KOPT-K1 (cell line): Measurements from ENCODE around the gene AGAP3.

Experiments used
- H3K27ac ChIP-seq: fragments of 200-600 bp; sonication (generic); 2 replicates; pipeline ENCODE4 v1.5.1; 2016; ENCODE audit warnings: antibody characterized with exemption, mild to moderate bottlenecking, low read depth, low read length; ENCODE audit not compliant: poor library complexity, severe bottlenecking
- H3K36me3 ChIP-seq: fragments of 200-600 bp; sonication (generic); 2 replicates; pipeline ENCODE4 v1.5.1; 2017; ENCODE audit warnings: antibody characterized with exemption, mild to moderate bottlenecking, low read length, moderate library complexity; ENCODE audit not compliant: insufficient read depth
- H3K9me3 ChIP-seq: fragments of 200-600 bp; sonication (generic); 2 replicates; pipeline ENCODE4 v1.5.1; 2017; ENCODE audit warnings: antibody characterized with exemption, low read length, mild to moderate bottlenecking; ENCODE audit not compliant: insufficient read depth, poor library complexity, severe bottlenecking

The AGAP3 gene

DNA sequence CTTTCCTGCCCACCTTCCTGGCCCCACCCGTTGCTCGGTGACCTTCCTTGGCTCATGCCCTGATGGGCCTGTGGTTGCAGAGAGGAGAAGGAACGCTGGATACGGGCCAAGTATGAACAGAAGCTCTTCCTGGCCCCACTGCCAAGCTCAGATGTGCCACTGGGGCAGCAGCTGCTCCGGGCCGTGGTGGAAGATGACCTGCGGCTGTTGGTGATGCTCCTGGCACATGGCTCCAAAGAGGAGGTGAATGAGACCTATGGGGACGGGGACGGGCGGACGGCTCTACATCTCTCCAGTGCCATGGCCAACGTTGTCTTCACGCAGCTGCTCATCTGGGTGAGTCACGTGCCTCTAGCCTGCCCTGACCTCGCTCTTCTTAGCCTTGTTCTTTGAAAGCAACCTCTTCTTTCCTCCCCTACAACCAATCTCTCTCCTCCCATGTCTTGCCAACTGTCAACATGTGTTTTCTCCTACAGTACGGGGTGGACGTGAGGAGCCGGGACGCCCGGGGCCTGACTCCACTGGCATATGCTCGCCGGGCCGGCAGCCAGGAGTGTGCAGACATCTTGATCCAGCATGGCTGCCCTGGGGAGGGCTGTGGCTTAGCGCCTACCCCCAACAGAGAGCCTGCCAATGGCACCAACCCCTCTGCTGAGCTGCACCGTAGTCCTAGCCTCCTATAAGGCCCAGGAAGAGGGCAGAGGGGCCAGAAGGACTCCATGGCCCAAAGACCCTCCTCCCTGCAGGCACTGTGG lies 57.2 kb downstream of the AGAP3 start:
- Histone ChIP-seq H3K9me3 (no peaks in the 10 kb centered on the region), H3K27ac (no peak overlapping the region), H3K36me3 (no peaks in the 10 kb centered on the region; the same call in 1 of the 2 replicates)

GRCh38 chr7:151144387-151144786 lies 58.1 kb downstream of the AGAP3 start:
- H3K36me3 ChIP-seq = no peaks in the 10 kb centered on the region; the same call in 1 of the 2 replicates
- H3K9me3 ChIP-seq = no peaks in the 10 kb centered on the region
- no peak overlapping the region for H3K27ac ChIP-seq

DNA sequence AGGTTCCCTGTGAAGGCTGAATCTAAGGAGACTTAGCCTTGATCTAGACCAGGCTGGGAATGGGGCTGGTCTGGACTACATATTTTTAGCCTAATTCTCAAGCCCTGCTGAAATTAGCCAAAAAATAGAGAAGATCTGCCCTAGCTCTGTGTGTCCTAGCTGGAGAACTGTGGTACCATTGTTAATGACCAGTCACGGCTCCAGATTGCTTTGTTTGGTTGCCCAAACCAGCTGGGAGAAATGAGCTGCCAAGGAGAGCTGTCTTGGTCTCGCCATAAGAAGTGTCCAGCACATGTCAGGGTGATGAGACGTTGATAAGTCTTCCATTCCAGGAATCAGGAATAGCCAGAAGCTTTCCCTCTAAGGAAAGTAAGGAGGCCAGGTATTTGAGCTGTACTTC lies 60.5 kb downstream of the AGAP3 start:
- Histone ChIP-seq H3K36me3 (no peaks in the 10 kb centered on the region; the same call in 1 of the 2 replicates), H3K27ac (no peak overlapping the region), H3K9me3 (no peaks in the 10 kb centered on the region)

DNA sequence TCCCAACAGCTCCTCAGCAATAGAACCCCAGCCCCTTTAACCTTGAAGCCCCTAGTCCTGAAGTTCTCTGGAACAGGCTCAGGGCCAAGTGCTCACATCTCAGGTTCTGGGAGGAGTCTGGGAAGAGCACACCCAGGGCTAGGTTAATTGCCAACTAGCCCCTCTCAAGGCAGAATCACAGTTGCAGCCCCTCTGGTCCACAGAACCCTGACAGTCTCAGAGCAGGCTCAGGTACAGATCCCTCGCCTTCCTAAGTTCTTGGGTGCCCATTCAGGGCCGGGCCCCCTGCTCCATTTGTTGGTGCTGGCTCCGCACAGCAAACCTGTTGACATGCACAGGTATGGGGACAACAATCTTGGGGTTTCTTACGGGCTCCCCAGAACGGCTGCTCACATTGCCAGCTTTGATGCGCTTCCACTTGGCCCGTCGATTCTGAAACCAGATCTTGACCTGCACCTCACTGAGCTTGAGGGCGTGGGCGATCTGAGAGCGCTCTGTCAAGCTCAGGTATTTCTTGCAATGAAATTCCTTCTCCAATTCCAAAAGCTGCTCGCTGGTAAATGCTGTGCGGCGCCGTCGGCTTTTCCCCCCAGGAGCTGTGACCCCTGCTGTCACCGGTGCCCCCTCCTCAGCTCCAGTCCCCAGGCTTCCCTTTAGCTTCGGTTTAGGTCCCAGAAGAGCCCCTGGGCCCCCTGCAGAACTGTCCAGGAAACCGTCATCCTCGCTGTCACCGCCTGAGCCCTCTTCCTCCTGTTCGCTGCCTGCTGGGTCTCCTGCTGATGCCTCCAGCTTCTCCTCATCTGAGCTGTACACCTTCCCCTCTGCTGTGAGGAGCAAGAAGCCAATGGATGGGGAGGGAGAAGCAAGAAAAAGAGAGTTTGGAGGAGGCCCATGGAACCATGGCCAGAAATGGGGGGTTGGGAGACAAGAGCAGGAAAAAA lies 62.3 kb downstream of the AGAP3 start:
- H3K36me3 ChIP-seq = no peaks in the 10 kb centered on the region; the same call in 1 of the 2 replicates
- H3K27ac ChIP-seq = no peak overlapping the region
- H3K9me3 ChIP-seq = no peaks in the 10 kb centered on the region

DNA sequence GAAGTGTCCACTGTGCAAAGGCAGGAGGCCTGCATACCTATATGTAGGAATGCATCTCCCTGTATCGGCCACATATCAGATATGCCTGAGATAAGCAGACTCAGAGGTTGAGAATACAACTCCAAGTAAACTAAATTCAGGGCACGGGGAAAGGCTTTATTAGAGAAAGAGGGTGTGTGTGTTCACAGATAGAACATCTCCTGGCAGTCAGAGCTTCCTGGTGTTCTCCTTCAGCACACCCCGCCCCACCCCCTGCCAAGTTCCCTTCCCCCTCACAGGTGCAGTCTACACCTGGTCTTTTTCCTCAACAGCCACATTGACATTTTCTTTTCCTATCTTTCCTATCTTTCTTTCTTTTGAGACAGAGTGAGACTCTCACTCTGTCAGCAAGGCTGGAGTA lies 64.1 kb downstream of the AGAP3 start:
- no peak overlapping the region for H3K27ac ChIP-seq
- H3K36me3 ChIP-seq = no peaks in the 10 kb centered on the region
- H3K9me3 ChIP-seq = no peaks in the 10 kb centered on the region

GRCh38 chr7:151152643-151153513 lies 66.6 kb downstream of the AGAP3 start:
- Histone ChIP-seq H3K36me3 (no peaks in the 10 kb centered on the region), H3K27ac (no peak overlapping the region), H3K9me3 (no peaks in the 10 kb centered on the region)

DNA sequence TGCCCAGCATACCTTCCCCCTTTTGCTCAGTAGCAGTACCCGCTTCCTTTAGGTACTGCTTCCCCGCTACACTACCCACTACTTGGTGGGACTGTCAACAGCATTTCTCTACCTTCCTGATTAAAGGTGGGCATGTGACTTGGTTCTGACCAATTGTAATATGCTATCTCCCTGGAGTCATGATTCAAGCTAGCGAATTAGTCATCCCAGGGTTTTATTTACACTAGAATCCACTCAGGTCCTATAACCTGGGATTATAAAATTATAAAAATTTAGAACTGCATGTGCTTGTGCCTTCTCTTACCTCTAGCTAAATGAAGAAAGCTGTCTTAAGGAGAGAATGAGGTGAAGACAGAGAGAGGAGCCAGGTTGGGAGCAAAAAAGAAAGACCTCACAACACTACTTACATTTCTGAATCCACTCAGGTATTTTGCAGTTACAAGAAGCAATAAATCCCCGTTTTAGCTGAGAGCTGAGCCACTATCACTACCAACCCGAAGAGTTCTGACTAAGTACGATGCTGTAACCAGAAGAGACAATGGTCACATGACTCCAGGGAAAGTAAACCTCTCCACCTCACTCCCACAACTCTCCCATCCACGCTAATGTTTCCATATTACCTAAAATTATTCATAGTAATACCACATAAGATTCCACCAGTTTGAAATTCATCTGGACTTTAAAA lies 71.5 kb downstream of the AGAP3 start:
- no peak overlapping the region for H3K27ac ChIP-seq

GRCh38 chr7:151161757-151162156 lies 75.5 kb downstream of the AGAP3 start:
- Histone ChIP-seq H3K9me3 (no peaks in the 10 kb centered on the region), H3K36me3 (no peaks in the 10 kb centered on the region), H3K27ac (no peak overlapping the region)

More for the DNA sequence above, 71.5 kb downstream of the AGAP3 start:
- H3K9me3 ChIP-seq = no peaks in the 10 kb centered on the region
- H3K36me3 ChIP-seq = no peaks in the 10 kb centered on the region

DNA sequence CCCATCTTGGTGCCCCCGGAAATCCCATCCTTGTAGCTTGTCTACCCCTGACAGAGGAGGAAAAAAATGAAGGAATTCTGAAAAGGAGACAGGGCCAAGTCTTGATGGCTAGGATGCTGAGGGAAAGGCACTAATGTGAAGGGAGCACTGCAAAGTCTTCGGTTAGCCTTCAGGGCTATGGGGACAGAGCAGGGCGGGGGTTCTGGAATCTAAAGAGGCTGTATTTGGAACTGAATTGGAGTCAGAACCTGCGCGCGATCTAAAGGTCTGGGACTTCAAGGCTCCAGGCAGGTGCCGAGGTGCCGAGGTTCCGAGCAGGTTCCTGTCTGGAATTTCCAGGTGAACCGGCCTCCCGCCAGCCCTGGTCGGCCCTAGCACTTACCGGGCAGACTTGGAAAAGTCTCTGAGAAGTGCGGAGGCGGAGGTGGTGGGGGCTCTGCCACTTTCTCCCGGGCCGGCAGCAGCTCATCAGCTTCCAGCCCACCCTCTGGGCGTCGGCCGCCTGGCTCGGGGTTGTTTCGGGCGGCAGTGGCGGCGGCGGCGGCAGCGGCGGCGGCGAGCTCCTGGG lies 80.4 kb downstream of the AGAP3 start:
- Histone ChIP-seq H3K36me3 (no peaks in the 10 kb centered on the region), H3K27ac (no peak overlapping the region), H3K9me3 (no peaks in the 10 kb centered on the region)

DNA sequence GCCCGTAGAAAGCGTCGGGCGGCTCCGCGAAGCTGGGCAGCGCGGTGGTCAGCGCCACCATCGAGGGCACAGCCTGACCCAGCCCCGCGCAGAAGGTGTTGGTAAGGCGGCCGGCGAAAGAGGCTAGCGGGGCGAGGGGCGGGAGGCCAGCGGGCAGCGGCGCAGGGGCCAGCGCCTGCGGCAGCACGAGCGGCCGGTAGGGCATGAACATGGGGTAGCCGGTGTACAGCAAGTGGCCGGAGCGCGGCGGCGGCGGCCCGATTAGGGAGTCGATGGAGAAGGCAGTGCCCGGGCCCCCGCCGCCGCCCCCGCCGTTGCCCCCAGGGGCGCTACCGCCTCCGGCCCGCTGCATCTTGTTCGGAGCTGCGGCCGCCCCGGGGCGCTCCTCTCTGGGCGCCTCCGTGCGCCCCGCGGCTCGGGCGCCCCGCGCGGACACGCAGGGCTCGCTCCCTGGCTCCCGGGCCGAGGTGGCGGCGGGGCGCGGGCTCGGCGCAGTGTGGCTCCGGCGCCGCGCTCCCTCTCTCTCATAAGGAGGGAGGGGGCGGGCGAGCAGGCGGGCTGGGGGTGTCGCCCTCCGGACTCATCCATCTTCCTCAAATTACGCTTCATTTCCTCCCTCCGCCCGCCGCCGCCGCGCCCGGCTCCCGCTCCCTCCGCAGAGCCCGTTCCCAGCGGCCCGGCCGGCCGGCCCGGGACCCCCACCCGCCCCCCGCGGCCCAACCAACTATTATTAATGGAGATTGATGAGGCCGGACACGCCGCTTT lies 81.1 kb downstream of the AGAP3 start, which contains the start of gene GBX1:
GBX1 (minus strand) TSS at position 498 of the 765 bp plus-strand sequence; CDS start at position 352, 146 bp downstream.
- Histone ChIP-seq H3K27ac (no peak within 1 kb of the TSS), H3K9me3 (no peaks in the 10 kb centered on the region), H3K36me3 (no peaks in the 10 kb centered on the region)

DNA sequence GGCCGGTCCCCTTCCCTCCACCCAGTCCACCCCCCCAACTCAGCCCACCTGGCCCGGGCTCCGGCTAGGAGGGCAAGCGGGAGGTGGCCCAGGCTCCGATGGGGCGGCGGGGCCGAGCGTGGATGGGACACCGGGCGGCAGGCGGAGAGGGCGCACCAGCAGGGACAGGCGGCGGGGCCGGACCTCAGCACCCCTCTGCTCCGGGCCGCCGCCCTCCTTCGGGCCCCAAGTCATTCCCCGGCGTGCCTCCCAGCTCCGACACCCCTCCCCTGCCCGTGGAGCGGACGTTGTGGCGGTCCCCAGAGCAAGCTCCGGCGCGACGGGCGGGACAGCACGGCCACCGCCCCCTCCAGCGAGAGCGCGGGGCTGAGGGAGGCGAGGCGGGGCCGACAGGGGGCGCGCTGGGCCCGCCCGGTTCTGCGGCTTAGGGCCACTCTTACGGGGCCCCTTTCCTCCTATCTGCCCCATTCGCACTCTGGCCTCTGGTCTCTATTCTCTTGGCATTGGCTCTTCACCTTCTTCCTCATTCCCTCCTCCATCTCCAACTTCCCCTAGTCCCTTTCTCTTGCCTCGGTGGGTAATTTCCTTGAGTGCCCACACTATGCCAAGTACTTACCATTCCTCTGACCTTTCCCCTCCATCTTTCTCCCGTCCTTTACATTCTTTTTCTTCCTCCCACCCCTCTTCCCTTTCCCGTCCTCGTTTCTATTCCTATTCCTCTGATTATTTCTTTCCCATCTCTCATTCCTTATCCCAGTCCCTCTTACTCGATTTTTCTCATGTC lies 81.9 kb downstream of the AGAP3 start:
- no peak overlapping the region for H3K27ac ChIP-seq
- H3K36me3 ChIP-seq = no peaks in the 10 kb centered on the region
- no peaks in the 10 kb centered on the region for H3K9me3 ChIP-seq

DNA sequence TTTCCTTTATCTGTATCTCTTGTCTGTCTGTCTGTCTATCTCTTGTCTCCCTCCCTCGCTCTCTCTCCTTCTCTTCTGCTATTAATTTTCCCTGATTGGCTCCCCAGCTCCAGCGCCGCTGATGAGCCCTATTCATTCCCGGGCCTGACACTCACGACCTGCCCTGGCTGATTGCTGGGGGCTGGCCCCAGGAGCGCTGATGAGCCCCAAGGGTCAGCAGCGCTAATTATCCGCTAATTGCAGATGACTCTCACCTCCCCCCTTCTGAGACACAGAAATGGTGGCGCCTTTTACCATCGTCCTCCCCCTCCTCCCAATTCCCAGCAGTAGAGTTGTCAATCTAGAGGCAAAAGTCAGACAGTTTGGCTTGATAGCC lies 82.5 kb downstream of the AGAP3 start:
- no peak overlapping the region for H3K27ac ChIP-seq
- H3K36me3 ChIP-seq = no peaks in the 10 kb centered on the region
- no peaks in the 10 kb centered on the region for H3K9me3 ChIP-seq
